MCF 10A (cell line): Measurements from ENCODE around the gene PARD3. TPM values are rescaled to one million over a fixed set of nuclear protein-coding genes. Genes with fewer than 3 reads are reported as not detected.
"Not testable (repeated sequence)": the region's sequence is repeated elsewhere in the genome, so short reads cannot be mapped to it uniquely, and the experiment has no call there.

Experiments
- BruUV-seq: library from RNA; stranded (reverse); fragments of 400-500 nt; replicated peaks from 2 replicates; lab custom pipeline; 2021; lab: Mats Ljungman, UMichigan
- CTCF ChIA-PET: fragments of 300-600 bp; sonication (Branson Sonifier 250); formaldehyde crosslinking; extraction: SDS; loops from one replicate; lab custom pipeline; 2021; ENCODE audit warnings: antibody characterized with exemption, inconsistent platforms; lab: Yijun Ruan, JAX
- POLR2A ChIA-PET: fragments of 300-600, 350-650 bp; sonication (Branson Sonifier 250); formaldehyde crosslinking; extraction: SDS; loops from one replicate; lab custom pipeline; 2020; ENCODE audit warnings: antibody characterized with exemption, inconsistent platforms; lab: Yijun Ruan, JAX
- DNase-seq: peaks from one replicate; pipeline ENCODE4 v3.0.0-alpha.2; 2018; ENCODE audit not compliant: unreplicated experiment
- H3K27ac Mint-ChIP-seq: one replicate; pipeline ENCODE4 v1.8.0; 2022; ENCODE audit warnings: mild to moderate bottlenecking, low read depth, mixed read lengths; ENCODE audit not compliant: unreplicated experiment
- H3K27me3 Mint-ChIP-seq: one replicate; pipeline ENCODE4 v1.8.0; 2022; ENCODE audit warnings: mixed read lengths; ENCODE audit not compliant: insufficient read depth, unreplicated experiment
- H3K36me3 Mint-ChIP-seq: one replicate; pipeline ENCODE4 v1.8.0; 2022; ENCODE audit warnings: mild to moderate bottlenecking, moderate library complexity, mixed read lengths; ENCODE audit not compliant: insufficient read depth, unreplicated experiment
- H3K4me1 Mint-ChIP-seq: one replicate; pipeline ENCODE4 v1.8.0; 2022; ENCODE audit warnings: mixed read lengths; ENCODE audit not compliant: insufficient read depth, unreplicated experiment
- H3K4me3 Mint-ChIP-seq: one replicate; pipeline ENCODE4 v1.8.0; 2022; ENCODE audit warnings: mild to moderate bottlenecking, moderate library complexity, mixed read lengths; ENCODE audit not compliant: unreplicated experiment
- H3K9me3 Mint-ChIP-seq: one replicate; pipeline ENCODE4 v1.8.0; 2022; ENCODE audit warnings: mixed read lengths; ENCODE audit not compliant: unreplicated experiment
- intact Hi-C: fragments of 100-400 bp; cut with micrococcal nuclease; formaldehyde crosslinking; loops from 2 replicates; pipeline ENCODE4 v1.14.1; 2022
- total RNA-seq: library from RNA; stranded (reverse); gene quantifications from 2 replicates; pipeline ENCODE4 v1.2.3, GENCODE V29; 2022
- TF ChIP-seq, protein P1 (sequence below): fragments of 200-600 bp; IDR thresholded peaks from one replicate; pipeline ENCODE4 v1.8.0; 2022; ENCODE audit warnings: antibody characterized with exemption, mild to moderate bottlenecking; ENCODE audit not compliant: unreplicated experiment

PARD3 gene
- total RNA-seq, 1 experiment from 2014 or later: 70.0 TPM

DNA sequence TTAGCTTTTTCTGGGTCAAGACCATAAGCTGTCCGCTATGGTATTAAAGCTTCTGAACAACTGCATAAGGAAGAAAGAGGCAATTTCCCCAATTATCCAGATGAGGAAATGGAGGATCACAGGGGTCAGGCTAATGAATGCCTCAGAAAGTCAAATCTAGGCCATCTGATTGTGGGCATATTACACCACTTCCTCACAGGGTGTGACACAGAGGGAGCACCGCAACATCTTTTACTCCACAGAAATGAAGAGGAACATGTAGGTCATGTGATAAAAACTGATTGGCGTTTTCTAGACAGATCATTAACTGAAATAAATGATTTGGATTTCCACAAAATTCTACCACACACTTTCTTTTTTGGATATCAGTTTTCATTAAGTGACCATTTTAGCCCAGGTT lies 384.4 kb downstream of the PARD3 start:
- DNase-seq: no peak
- Mint-ChIP-seq H3K9me3 (no peaks in the 10 kb centered on the region), H3K27ac (no peak overlapping the region), H3K36me3 (peaks cover 14% of the 10 kb centered on the region), H3K4me3 (no peak overlapping the region), H3K27me3 (no peaks in the 10 kb centered on the region), H3K4me1 (peaks cover 37% of the 10 kb centered on the region)
- no TSS peak for BruUV-seq
- ChIA-PET CTCF (no interaction called here), POLR2A (no interaction called here)
- TF ChIP-seq, protein P1, sequence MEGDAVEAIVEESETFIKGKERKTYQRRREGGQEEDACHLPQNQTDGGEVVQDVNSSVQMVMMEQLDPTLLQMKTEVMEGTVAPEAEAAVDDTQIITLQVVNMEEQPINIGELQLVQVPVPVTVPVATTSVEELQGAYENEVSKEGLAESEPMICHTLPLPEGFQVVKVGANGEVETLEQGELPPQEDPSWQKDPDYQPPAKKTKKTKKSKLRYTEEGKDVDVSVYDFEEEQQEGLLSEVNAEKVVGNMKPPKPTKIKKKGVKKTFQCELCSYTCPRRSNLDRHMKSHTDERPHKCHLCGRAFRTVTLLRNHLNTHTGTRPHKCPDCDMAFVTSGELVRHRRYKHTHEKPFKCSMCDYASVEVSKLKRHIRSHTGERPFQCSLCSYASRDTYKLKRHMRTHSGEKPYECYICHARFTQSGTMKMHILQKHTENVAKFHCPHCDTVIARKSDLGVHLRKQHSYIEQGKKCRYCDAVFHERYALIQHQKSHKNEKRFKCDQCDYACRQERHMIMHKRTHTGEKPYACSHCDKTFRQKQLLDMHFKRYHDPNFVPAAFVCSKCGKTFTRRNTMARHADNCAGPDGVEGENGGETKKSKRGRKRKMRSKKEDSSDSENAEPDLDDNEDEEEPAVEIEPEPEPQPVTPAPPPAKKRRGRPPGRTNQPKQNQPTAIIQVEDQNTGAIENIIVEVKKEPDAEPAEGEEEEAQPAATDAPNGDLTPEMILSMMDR: no peak
- intact Hi-C loops: no loop called here

DNA sequence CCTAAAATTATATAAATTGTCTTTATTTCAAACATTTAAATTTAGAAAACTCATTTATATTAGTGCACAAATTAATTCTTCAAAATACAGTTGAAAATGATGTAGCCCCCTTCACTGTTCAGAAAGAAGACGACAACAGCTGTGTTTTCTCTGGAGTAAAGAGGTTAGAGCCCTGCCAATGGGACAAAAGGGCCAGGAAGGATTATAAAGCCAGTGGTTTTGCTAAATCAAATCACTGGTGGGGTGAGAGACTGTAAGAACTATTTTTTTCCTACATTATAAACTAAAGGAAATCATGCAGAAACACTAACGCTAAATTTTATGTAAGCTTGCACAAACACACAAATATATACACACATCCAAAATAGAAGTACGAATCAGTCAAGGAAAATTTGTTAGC lies 386.6 kb downstream of the PARD3 start:
- ChIA-PET POLR2A (no interaction called here), CTCF (no interaction called here)
- TF ChIP-seq, protein P1: no peak
- Mint-ChIP-seq H3K36me3 (peaks cover 14% of the 10 kb centered on the region), H3K27ac (no peak overlapping the region), H3K4me1 (peaks cover 32% of the 10 kb centered on the region), H3K4me3 (no peak overlapping the region), H3K9me3 (no peaks in the 10 kb centered on the region), H3K27me3 (no peaks in the 10 kb centered on the region)
- intact Hi-C loops: no loop called here
- no TSS peak for BruUV-seq
- DNase-seq: no peak

DNA sequence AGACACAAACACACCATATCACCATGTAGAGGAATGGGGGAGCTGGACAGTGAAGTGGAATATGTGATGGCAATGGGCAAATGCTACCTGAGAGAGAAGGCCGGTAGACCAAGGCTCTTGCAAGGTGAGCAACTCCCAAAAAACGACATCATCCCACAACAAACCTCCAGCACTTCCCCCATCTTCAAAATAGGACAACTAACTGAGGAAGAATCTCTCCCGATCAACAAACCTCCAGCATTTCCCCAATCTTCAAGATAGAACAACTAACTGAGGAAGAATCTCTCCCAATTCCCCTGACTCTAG lies 387.2 kb downstream of the PARD3 start:
- Mint-ChIP-seq H3K9me3 (no peaks in the 10 kb centered on the region), H3K4me3 (no peak overlapping the region), H3K27me3 (no peaks in the 10 kb centered on the region), H3K36me3 (peaks cover 14% of the 10 kb centered on the region), H3K4me1 (peaks cover 32% of the 10 kb centered on the region), H3K27ac (no peak overlapping the region)
- POLR2A ChIA-PET: no interaction called here
- TF ChIP-seq, protein P1: no peak
- intact Hi-C loops: no loop called here
- BruUV-seq: no TSS peak
- CTCF ChIA-PET: no interaction called here
- DNase-seq: no peak

DNA sequence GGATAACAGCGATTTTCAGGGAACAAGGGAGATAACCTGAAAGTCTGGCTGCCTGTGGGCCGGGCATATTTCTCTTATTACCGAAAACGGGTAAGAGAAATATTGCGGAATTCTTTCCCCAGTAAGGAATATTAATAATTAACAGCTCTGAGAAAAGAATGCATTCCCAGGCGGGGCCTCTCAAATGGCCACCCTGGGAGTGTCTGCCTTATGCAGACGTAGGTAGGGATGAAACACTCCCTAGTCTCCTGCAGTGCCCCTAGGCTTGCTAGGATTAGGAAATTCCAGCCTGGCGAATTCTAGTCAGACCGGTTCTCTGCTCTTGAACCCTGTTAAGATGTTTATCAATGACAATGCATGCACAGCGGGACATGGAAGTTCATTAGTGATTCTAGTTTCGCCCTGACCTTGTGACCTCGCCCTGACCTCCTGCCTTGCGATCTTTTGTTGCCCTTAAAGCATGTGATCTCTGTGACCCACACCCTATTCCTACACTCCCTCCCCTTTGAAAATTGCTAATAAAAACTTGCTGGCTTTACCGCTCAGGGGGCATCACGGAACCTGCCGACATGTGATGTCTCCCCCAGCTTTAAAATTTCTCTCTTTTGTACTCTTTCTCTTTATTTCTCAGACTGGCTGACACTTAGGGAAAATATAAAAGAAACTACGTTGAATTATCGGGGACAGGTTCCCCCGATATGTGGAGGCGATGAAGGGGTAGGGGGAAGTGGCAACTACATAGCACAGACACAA lies 387.8 kb downstream of the PARD3 start:
- not testable (repeated sequence) for H3K4me3 Mint-ChIP-seq

DNA sequence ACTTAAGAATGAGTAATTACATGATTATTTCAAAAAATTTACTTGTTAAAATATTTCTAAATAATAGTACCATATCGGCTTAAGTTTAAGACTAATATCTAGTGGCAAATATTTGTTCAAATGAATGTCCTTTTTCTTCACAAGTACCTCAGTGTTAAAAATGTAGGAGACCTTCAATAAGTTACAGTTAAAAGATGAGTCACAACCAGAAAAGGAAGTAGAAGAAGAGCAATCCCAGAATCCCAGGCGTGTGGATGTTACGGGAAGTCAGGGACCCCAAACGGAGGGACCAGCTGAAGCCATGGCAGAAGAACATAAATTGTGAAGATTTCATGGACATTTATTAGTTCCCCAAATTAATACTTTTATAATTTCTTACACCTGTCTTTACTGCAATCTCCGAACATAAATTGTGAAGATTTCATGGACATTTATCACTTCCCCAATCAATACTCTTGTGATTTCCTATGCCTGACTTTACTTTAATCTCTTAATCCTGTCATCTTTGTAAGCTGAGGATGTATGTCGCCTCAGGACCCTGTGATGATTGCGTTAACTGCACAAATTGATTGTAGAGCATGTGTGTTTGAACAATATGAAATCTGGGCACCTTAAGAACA lies 388.4 kb downstream of the PARD3 start:
- BruUV-seq, intact Hi-C loops, POLR2A ChIA-PET, DNase-seq, H3K27me3 Mint-ChIP-seq, H3K4me3 Mint-ChIP-seq, H3K27ac Mint-ChIP-seq, H3K9me3 Mint-ChIP-seq, CTCF ChIA-PET: not testable (repeated sequence)
- peaks cover 14% of the 10 kb centered on the region for H3K36me3 Mint-ChIP-seq
- peaks cover 25% of the 10 kb centered on the region for H3K4me1 Mint-ChIP-seq

More for the DNA sequence above, 387.8 kb downstream of the PARD3 start:
- Mint-ChIP-seq H3K36me3 (peaks cover 14% of the 10 kb centered on the region), H3K4me1 (peaks cover 28% of the 10 kb centered on the region)
- DNase-seq, intact Hi-C loops, POLR2A ChIA-PET, H3K9me3 Mint-ChIP-seq, CTCF ChIA-PET, H3K27me3 Mint-ChIP-seq, H3K27ac Mint-ChIP-seq, BruUV-seq: not testable (repeated sequence)
